Left lung (tissue), 10 donors: ENCODE results near the gene DEAF1. TPM values are rescaled to one million over a fixed set of nuclear protein-coding genes. Genes with fewer than 3 reads are reported as not detected.
"Not testable (repeated sequence)": the region's sequence is repeated elsewhere in the genome, so short reads cannot be mapped to it uniquely, and the experiment has no call there.

Source experiments
- ATAC-seq: fragments of 200-7000 bp; cut with Tn5 transposase; one replicate; pipeline ENCODE4 v1.9.1; 2020; ENCODE audit warnings: moderate library complexity
- DNase-seq, 4 donors: peaks; one replicate each; pipeline ENCODE4 v3.0.0-alpha.2; 2013 to 2020
- H3K27ac ChIP-seq, 2 donors: fragments of 200-600 bp; sonication (generic) in 1 of 2; one replicate each; pipeline versions ENCODE4 v1.5.0 to v1.8.0; 2020 to 2021
- H3K27me3 ChIP-seq, 2 donors: fragments of 200-600 bp; sonication (generic) in 1 of 2; one replicate each; pipeline versions ENCODE4 v1.5.0 to v1.8.0; 2020 to 2021
- H3K36me3 ChIP-seq, 2 donors: fragments of 200-600 bp; sonication (generic) in 1 of 2; one replicate each; pipeline versions ENCODE4 v1.5.0 to v1.8.0; 2020 to 2021
- H3K4me1 ChIP-seq, 2 donors: fragments of 200-600 bp; one replicate each; pipeline ENCODE4 v1.8.0; 2021
- H3K4me3 ChIP-seq, 2 donors: fragments of 200-600 bp; sonication (generic) in 1 of 2; one replicate each; pipeline versions ENCODE4 v1.5.0 to v1.8.0; 2020 to 2021; ENCODE audit warnings: mild to moderate bottlenecking in 1 of 2
- H3K9me3 ChIP-seq, 2 donors: fragments of 200-600 bp; sonication (generic) in 1 of 2; one replicate each; pipeline versions ENCODE4 v1.5.0 to v1.8.0; 2020 to 2021
- CTCF ChIP-seq, 2 donors: fragments of 200-600 bp; sonication (generic) in 1 of 2; IDR thresholded peaks; one replicate each; pipeline versions ENCODE4 v1.5.0 to v1.8.0; 2021; ENCODE audit warnings: antibody characterized with exemption in 2 of 2
- intact Hi-C, 2 donors: fragments of 100-400 bp; cut with DNase I; formaldehyde crosslinking; loops; one replicate each; pipeline versions ENCODE4 v1.11.2 to v1.14.2; 2022
- polyA plus RNA-seq, 6 donors: library from polyadenylated mRNA; unstranded; fragments of 120-200 nt; gene quantifications; one replicate each; pipeline ENCODE4 v1.2.1, GENCODE V29; 2013; ENCODE audit not compliant: insufficient read length in 6 of 6
- total RNA-seq, 2 donors: library from RNA; stranded (reverse); fragmentation: NEBNext Ultra II Directional; extraction: Animal tissue kit (Norgen Biotek cat#: 25700); gene quantifications; one replicate each; pipeline ENCODE4 v1.2.1, GENCODE V29; 2021
- donor health status: DM: no; HTN: yes; CAD: no.
- donor health status: DM: no; HTN: no; CAD: no.

Gene DEAF1
- total and polyA plus RNA-seq, 8 donors: 28.3 to 52.9 (median 38.4) TPM

GRCh38 chr11:737366-737765 lies 42.3 kb upstream of the DEAF1 start:
- no peak for DNase-seq
- Histone ChIP-seq H3K27ac (peak overlapping the region in 1 of 2 donors; percentile 33), H3K4me1 (peaks cover 0 to 13% of the 10 kb centered on the region in 2 donors), H3K36me3 (no peaks in the 10 kb centered on the region), H3K4me3 (no peak overlapping the region), H3K27me3 (peaks cover 0 to 7% of the 10 kb centered on the region in 2 donors), H3K9me3 (no peaks in the 10 kb centered on the region)
- TF ChIP-seq CTCF (IDR thresholded peaks at IDR 0.05): no peak
- intact Hi-C loops: no loop called here
- no peak for ATAC-seq

- H3K36me3 ChIP-seq, H3K4me3 ChIP-seq, intact Hi-C loops, DNase-seq, ATAC-seq, H3K9me3 ChIP-seq, H3K27ac ChIP-seq: not testable (repeated sequence)
- H3K27me3 ChIP-seq: peaks cover 0 to 21% of the 10 kb centered on the region in 2 donors
- H3K4me1 ChIP-seq: peaks cover 0 to 18% of the 10 kb centered on the region in 2 donors
Measured at GRCh38 chr11:734541-734940, 39.5 kb upstream of the DEAF1 start.

GRCh38 chr11:733072-733471 lies 38.0 kb upstream of the DEAF1 start:
- DNase-seq: no peak
- Histone ChIP-seq H3K27me3 (peaks cover 0 to 28% of the 10 kb centered on the region in 2 donors), H3K9me3 (no peaks in the 10 kb centered on the region), H3K4me3 (no peak overlapping the region), H3K4me1 (peaks cover 0 to 31% of the 10 kb centered on the region in 2 donors), H3K27ac (no peak overlapping the region), H3K36me3 (no peaks in the 10 kb centered on the region)
- no peak for TF ChIP-seq CTCF (IDR thresholded peaks at IDR 0.05)
- ATAC-seq: no peak
- intact Hi-C loops: no loop called here

- Histone ChIP-seq H3K9me3 (no peaks in the 10 kb centered on the region), H3K4me1 (peaks cover 3 to 45% of the 10 kb centered on the region in 2 donors), H3K27me3 (peaks cover 14 to 61% of the 10 kb centered on the region in 2 donors), H3K4me3 (no peak overlapping the region), H3K36me3 (no peaks in the 10 kb centered on the region), H3K27ac (peak overlapping the region in 1 of 2 donors; percentile 65)
- ATAC-seq (no peak), DNase-seq (peak in 1 of 4 donors; percentile 77)
- intact Hi-C loops: loop anchor here in 1 of 2 donors (5.0 kb wide), 1 partner anchor 67 kb away; no protein-coding TSS in a partner anchor
- no peak for TF ChIP-seq CTCF (IDR thresholded peaks at IDR 0.05)
Measured at GRCh38 chr11:729492-730074, 34.6 kb upstream of the DEAF1 start.

- DNase-seq (no peak), ATAC-seq (no peak)
- TF ChIP-seq CTCF (IDR thresholded peaks at IDR 0.05): no peak
- no peaks in the 10 kb centered on the region for H3K9me3 ChIP-seq
- H3K27me3 ChIP-seq: peaks cover 14 to 67% of the 10 kb centered on the region in 2 donors
- H3K27ac ChIP-seq: peak overlapping the region in 1 of 2 donors; percentile 65
- peaks cover 3 to 45% of the 10 kb centered on the region in 2 donors for H3K4me1 ChIP-seq
- H3K36me3 ChIP-seq: peaks cover 0 to 4% of the 10 kb centered on the region in 2 donors
- intact Hi-C loops: loop anchor here in 1 of 2 donors (5.0 kb wide), 1 partner anchor 67 kb away; no protein-coding TSS in a partner anchor
- H3K4me3 ChIP-seq: no peak overlapping the region
Measured at GRCh38 chr11:728901-729491, 34.0 kb upstream of the DEAF1 start.
